ENCODE measurements around the gene SYT2.

GRCh38 chr1:202682477-202682876 is 27.8 kb downstream of the SYT2 start:
- TF ChIP-seq POLR2A (IDR thresholded peaks at IDR 0.05; ENCODE audit: low read depth, low read length) (no peak), POLR2AphosphoS5 (IDR thresholded peaks at IDR 0.05; ENCODE audit: low read depth, low read length) (no peak), TAF1 (IDR thresholded peaks at IDR 0.05; ENCODE audit: low read depth, low read length) (no peak), POU2F2 (IDR thresholded peaks at IDR 0.05; ENCODE audit: low read depth, low read length) (no peak), SPI1 (IDR thresholded peaks at IDR 0.05; ENCODE audit: low read depth, low read length) (no peak)

Measured in GM12891 (cell line).